Uterus (tissue), 4 donors: Measurements from ENCODE around the gene TANC1. TPM values are rescaled to one million over a fixed set of nuclear protein-coding genes. Genes with fewer than 3 reads are reported as not detected.

Experiments used
- DNase-seq, 2 donors: peaks; one replicate each; pipeline ENCODE4 v3.0.0-alpha.2; 2019 to 2020
- H3K27ac ChIP-seq, 2 donors: fragments of 200-600 bp; sonication (generic); 1 replicate in 1 of 2; 2 replicates in 1 of 2; pipeline ENCODE4 v1.5.1; 2016 to 2018
- H3K27me3 ChIP-seq, 2 donors: fragments of 200-600 bp; sonication (generic); one replicate each; pipeline ENCODE4 v1.5.1; 2018 to 2019; ENCODE audit warnings: control low read depth in 1 of 2
- H3K36me3 ChIP-seq, 2 donors: fragments of 200-600 bp; sonication (generic); one replicate each; pipeline ENCODE4 v1.5.1; 2019; ENCODE audit warnings: control low read depth in 1 of 2
- H3K4me1 ChIP-seq, 2 donors: fragments of 200-600 bp; sonication (generic); one replicate each; pipeline ENCODE4 v1.5.1; 2018 to 2019; ENCODE audit warnings: control low read depth in 1 of 2
- H3K4me3 ChIP-seq, 2 donors: fragments of 200-600 bp; sonication (generic); 1 replicate in 1 of 2; 2 replicates in 1 of 2; pipeline ENCODE4 v1.5.1; 2018 to 2019; ENCODE audit warnings: mild to moderate bottlenecking in 1 of 2
- H3K9me3 ChIP-seq, 2 donors: fragments of 200-600 bp; sonication (generic); one replicate each; pipeline ENCODE4 v1.5.1; 2019; ENCODE audit warnings: control low read depth in 1 of 2
- POLR2A ChIP-seq, 2 donors: fragments of 450-650 bp; IDR thresholded peaks; one replicate each; pipeline ENCODE4 v1.6.1; 2016; ENCODE audit warnings: antibody characterized with exemption in 2 of 2, mild to moderate bottlenecking in 1 of 2, moderate library complexity in 1 of 2
- intact Hi-C: fragments of 100-400 bp; cut with DNase I; formaldehyde crosslinking; loops from one replicate; pipeline ENCODE4 v1.15.1; 2023; ENCODE audit warnings: low total_unique reads
- total RNA-seq, 4 donors: library from RNA; depleted of rRNA in 3 of 4; stranded (reverse); fragments of >200 nt in 3 of 4; gene quantifications; one replicate each; pipeline versions ENCODE4 v1.1.0 to v1.2.4, GENCODE V29; 2014 to 2023
- TF ChIP-seq, protein P1 (sequence below), 4 experiments: fragments of 200-600 bp in 2 of 4; fragments of 450-650 bp in 2 of 4; sonication (generic) in 2 of 4; IDR thresholded peaks; one replicate each; pipeline ENCODE4 v1.5.1; 2016 to 2019; ENCODE audit warnings: antibody characterized with exemption in 4 of 4, mild to moderate bottlenecking in 2 of 4, moderate library complexity in 1 of 4
- donor health status: DM: yes; HTN: yes; CAD: no.

TANC1 gene
- total RNA-seq, 4 donors from 2014 or later = 34.7 to 92.7 (median 67.4) TPM

DNA sequence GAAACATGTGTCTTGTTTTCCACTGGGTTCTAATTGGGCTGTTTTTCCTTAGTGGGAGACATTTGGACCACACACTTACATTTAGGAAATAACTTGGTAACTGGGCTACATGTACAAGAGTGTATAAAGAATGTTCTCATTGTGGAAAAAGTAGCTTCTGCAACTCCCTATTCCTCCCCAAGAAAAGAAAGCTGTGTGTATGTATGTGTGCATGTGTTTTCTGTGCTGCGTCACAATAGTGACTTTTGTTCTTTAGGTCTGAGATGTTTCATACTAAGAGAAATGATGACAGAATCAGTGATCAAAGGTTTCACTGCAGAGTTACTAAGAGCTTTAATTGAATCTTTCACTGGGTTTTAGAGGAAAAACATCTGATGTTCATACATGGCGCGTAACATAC is 82.7 kb downstream of the TANC1 start:
- Histone ChIP-seq H3K4me3 (no peak overlapping the region), H3K4me1 (no peaks in the 10 kb centered on the region), H3K36me3 (no peaks in the 10 kb centered on the region), H3K27ac (no peak overlapping the region), H3K27me3 (no peaks in the 10 kb centered on the region), H3K9me3 (no peaks in the 10 kb centered on the region)
- no peak for DNase-seq
- intact Hi-C loops = no loop called here
- TF ChIP-seq, protein P1, sequence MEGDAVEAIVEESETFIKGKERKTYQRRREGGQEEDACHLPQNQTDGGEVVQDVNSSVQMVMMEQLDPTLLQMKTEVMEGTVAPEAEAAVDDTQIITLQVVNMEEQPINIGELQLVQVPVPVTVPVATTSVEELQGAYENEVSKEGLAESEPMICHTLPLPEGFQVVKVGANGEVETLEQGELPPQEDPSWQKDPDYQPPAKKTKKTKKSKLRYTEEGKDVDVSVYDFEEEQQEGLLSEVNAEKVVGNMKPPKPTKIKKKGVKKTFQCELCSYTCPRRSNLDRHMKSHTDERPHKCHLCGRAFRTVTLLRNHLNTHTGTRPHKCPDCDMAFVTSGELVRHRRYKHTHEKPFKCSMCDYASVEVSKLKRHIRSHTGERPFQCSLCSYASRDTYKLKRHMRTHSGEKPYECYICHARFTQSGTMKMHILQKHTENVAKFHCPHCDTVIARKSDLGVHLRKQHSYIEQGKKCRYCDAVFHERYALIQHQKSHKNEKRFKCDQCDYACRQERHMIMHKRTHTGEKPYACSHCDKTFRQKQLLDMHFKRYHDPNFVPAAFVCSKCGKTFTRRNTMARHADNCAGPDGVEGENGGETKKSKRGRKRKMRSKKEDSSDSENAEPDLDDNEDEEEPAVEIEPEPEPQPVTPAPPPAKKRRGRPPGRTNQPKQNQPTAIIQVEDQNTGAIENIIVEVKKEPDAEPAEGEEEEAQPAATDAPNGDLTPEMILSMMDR (IDR thresholded peaks at IDR 0.05) = no peak
- no peak for TF ChIP-seq POLR2A (IDR thresholded peaks at IDR 0.05)

DNA sequence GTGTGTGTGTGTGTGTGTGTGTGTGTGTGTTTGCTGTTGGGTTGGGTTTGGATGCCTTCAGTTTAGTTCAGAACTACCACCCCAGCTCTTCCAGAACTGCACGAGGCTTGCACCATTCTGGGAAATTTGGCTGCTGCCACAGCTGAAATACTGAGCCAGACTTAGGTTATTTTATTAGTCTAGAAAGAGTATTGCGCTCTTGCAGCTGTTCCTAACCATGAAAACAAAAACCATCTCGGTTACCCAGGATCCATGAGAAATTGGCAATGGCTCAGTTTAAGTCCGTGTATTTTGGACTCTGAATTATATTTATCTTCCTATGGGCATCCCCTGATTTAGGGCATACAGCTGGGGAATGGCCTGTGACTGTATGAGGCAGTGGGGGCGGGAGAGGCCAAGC is 83.2 kb downstream of the TANC1 start:
- peak in 1 of 2 donors; percentile 38 for DNase-seq
- Histone ChIP-seq H3K4me3 (no peak overlapping the region), H3K27ac (peak overlapping the region in 1 of 2 donors; percentile 2), H3K36me3 (no peaks in the 10 kb centered on the region), H3K9me3 (no peaks in the 10 kb centered on the region), H3K27me3 (no peaks in the 10 kb centered on the region), H3K4me1 (no peaks in the 10 kb centered on the region)
- TF ChIP-seq POLR2A (IDR thresholded peaks at IDR 0.05) = no peak
- TF ChIP-seq, protein P1 (IDR thresholded peaks at IDR 0.05) = no peak
- intact Hi-C loops = no loop called here

DNA sequence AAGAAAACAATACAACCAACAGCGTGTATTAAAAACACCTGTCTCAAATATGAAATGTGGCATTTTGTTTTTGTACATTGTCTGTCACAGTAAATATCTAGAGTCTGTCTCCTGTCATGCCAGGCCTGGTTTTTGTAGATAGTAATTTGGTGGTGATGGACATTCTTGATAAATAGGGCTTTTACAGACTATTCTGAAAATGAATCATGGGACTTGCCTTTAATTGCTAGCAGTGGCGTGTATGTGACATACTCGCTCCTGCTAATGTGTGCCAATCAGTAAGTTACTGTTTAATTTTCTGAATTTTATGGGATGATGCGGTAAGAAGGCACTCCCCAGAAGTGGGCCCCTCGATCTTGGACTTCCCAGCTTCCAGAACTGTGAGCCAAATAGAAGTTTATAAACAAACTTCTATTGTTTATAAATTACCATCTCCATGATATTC is 83.7 kb downstream of the TANC1 start:
- no peak for DNase-seq
- intact Hi-C loops = no loop called here
- Histone ChIP-seq H3K36me3 (no peaks in the 10 kb centered on the region), H3K27me3 (no peaks in the 10 kb centered on the region), H3K4me3 (no peak overlapping the region), H3K9me3 (no peaks in the 10 kb centered on the region), H3K27ac (peak overlapping the region in 1 of 2 donors; percentile 2), H3K4me1 (no peaks in the 10 kb centered on the region)
- TF ChIP-seq POLR2A (IDR thresholded peaks at IDR 0.05) = no peak

DNA sequence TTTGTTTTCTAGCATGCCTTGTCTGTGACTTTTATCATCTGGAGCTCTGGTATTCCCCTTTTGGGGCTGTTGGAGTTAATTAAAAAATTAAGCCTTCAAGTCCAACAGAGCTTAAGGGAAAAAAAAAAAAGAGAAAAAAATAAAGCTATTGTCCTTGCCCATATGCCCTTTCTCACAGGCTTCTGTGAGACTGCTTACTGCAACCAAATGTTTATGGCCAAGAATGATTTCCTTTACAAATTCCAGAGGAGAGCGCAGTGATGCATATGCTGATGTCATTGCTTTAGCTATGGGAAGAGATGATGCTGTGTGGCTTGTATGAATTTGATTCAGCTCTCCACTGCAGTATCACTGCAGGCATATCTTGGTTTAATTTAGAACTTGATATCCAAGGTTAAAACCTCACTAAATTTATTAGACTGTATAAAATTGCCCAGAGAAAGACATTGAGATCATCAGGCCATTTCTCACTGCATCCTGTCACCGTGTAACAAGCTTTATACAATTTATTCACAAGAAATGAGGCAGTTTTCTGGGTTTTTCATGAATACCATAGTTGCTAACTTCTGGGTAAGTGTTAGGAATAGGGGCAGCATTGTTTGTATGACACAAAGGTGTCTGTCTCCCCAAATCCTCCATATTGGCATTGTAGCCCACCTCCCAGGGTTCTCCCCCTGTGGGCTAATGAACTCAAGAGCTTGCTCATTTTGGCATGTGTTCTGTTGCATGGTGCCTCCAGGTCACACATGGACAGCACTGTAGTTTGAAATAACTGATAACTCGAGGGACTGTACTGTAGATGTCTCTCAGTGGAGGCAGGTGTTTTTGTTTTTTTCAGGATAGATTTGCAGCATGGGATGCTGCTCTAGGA is 85.0 kb downstream of the TANC1 start:
- no peaks in the 10 kb centered on the region for H3K36me3 ChIP-seq
- TF ChIP-seq POLR2A (IDR thresholded peaks at IDR 0.05) = no peak
- TF ChIP-seq, protein P1 (IDR thresholded peaks at IDR 0.05) = no peak
- H3K4me1 ChIP-seq = no peaks in the 10 kb centered on the region
- intact Hi-C loops = no loop called here
- no peak for DNase-seq
- no peaks in the 10 kb centered on the region for H3K27me3 ChIP-seq
- no peak overlapping the region for H3K27ac ChIP-seq
- H3K9me3 ChIP-seq = no peaks in the 10 kb centered on the region
- no peak overlapping the region for H3K4me3 ChIP-seq

DNA sequence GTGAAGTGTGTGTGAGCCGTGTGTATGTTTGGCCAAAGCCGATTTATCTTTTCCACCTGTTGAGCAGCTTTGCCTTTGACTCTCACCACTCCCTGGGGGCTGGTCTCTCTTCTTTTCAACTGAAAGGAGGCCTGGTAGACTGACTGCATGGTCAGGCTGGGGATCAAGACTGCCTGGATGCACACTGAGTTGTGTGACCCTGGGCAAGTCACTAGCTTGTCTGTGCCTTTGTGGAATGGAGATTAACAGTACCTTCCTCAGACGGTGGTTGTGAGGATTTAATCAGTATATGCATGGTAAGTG is 85.5 kb downstream of the TANC1 start:
- no peaks in the 10 kb centered on the region for H3K36me3 ChIP-seq
- H3K4me1 ChIP-seq = no peaks in the 10 kb centered on the region
- H3K27me3 ChIP-seq = no peaks in the 10 kb centered on the region
- no peak for TF ChIP-seq POLR2A (IDR thresholded peaks at IDR 0.05)
- TF ChIP-seq, protein P1 (IDR thresholded peaks at IDR 0.05) = no peak
- H3K27ac ChIP-seq = no peak overlapping the region
- intact Hi-C loops = no loop called here
- H3K9me3 ChIP-seq = no peaks in the 10 kb centered on the region
- DNase-seq = no peak
- no peak overlapping the region for H3K4me3 ChIP-seq
